Measurements from ENCODE around the gene SLC19A1. TPM values are rescaled to one million over a fixed set of nuclear protein-coding genes. Genes with fewer than 3 reads are reported as not detected.
A peak's percentile ranks its signal among the peaks of the same experiment; 100 is the strongest.

Gene SLC19A1
- total RNA-seq, 6 experiments from 2014 or later = 4.5 to 24.5 (median 15.7) TPM

- ATAC-seq = no peak
- 90% methylated on average over 4 of the region's 4 CpGs for WGBS (ENCODE audit: insufficient coverage, low coverage, low lambda C conversion rate, missing lambda C conversion rate)
- Histone ChIP-seq H3K4me1 (peaks cover 0 to 10% (median 2%) of the 10 kb centered on the region in 4 donors), H3K27me3 (no peaks in the 10 kb centered on the region), H3K27ac (no peak overlapping the region), H3K4me3 (no peak overlapping the region), H3K9me3 (peaks cover 0 to 4% (median 0%) of the 10 kb centered on the region in 4 donors), H3K36me3 (no peaks in the 10 kb centered on the region)
- TF ChIP-seq CTCF (IDR thresholded peaks at IDR 0.05) (no peak), POLR2A (IDR thresholded peaks at IDR 0.05) (no peak)
- intact Hi-C loops (cut with DNase I) = no loop called here
- no peak for DNase-seq
Observed at GRCh38 chr21:45519182-45519581, 23.1 kb downstream of the SLC19A1 start.

- Histone ChIP-seq H3K27me3 (no peaks in the 10 kb centered on the region), H3K9me3 (peaks cover 0 to 4% (median 0%) of the 10 kb centered on the region in 4 donors), H3K4me3 (no peak overlapping the region), H3K27ac (no peak overlapping the region), H3K36me3 (no peaks in the 10 kb centered on the region), H3K4me1 (peaks cover 0 to 10% (median 2%) of the 10 kb centered on the region in 4 donors)
- ATAC-seq (no peak), DNase-seq (no peak)
- no peak for TF ChIP-seq CTCF (IDR thresholded peaks at IDR 0.05)
- no peak for TF ChIP-seq POLR2A (IDR thresholded peaks at IDR 0.05)
- 84% methylated on average over 2 of the region's 2 CpGs for whole genome bisulfite sequencing (ENCODE audit: insufficient coverage, low coverage, low lambda C conversion rate, missing lambda C conversion rate)
- intact Hi-C loops (cut with DNase I) = no loop called here
Observed at GRCh38 chr21:45518742-45519141, 23.5 kb downstream of the SLC19A1 start.

DNA sequence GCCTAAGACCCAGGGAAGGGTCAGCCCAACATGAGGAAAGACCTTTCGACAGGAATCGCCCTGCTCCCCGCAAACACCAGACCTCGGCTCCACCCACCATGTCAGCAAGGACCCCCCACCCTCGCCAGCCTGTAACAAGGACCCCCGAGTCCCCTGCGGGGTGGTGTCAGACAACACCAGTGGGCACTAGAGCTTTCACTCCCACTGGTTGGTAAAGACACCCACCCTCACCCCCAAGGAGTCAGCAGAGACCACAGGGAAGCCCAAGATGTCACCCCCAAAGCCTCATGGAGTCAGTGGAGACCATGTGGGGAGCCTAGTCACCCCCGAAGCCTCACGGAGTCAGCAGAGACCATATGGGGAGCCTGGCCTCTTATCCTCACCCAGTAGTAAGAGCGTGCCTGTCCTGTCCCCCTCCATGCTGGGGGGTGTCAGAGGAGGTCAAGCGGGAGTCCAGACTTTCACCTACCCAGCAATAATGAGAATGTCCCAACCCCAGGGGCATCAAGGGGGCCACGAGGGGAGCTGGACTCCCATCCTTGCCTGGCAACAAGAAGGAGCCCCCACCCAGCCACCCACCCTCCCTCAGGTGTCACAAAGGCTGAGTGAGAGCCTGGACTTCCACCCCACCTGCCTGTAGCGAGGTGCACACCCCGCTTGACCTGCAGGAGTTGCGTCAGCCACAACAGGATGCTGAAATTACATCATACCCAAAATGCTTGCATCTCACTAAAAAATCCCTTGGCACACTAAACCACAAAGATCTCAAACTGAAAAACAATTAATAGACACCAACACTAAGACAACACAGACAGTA, 24.8 kb downstream of the SLC19A1 start:
- Histone ChIP-seq H3K27me3 (no peaks in the 10 kb centered on the region), H3K36me3 (peaks cover 0 to 2% (median under 1%) of the 10 kb centered on the region in 4 donors), H3K4me3 (no peak overlapping the region), H3K9me3 (peaks cover 0 to 4% (median 0%) of the 10 kb centered on the region in 4 donors), H3K27ac (no peak overlapping the region), H3K4me1 (peaks cover 0 to 13% (median 5%) of the 10 kb centered on the region in 4 donors)
- TF ChIP-seq CTCF (IDR thresholded peaks at IDR 0.05) (no peak), POLR2A (IDR thresholded peaks at IDR 0.05) (no peak)
- DNase-seq = peak; percentile 63 to 73 (median 72)
- peak; percentile 37 to 57 (median 54) for ATAC-seq
- 95% methylated on average over 3 of the region's 15 CpGs for WGBS (ENCODE audit: insufficient coverage, low coverage, low lambda C conversion rate, missing lambda C conversion rate)
- intact Hi-C loops (cut with DNase I) = no loop called here

DNA sequence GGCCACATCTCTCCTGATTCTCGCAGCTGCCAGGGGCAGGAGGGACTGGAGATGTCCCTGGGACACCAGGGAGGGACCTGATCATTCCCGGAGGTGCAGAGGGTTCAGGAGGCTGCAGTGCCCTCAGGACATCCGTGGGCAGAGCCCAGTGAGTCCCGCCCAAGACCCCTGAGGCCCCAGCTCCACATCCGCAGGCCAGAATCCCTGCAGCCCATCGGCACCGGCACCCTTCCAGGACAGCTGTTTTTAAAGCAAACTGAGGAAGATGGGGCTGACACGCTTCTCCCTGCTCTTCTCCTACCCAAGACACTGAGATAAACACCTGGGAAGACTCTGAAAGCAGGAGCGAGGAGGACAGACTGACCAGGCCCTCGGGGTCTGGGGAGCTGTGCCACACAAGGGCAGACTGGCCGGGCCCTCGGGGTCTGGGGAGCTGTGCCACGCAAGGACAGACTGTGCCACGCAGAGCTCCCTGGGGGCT, 25.5 kb downstream of the SLC19A1 start:
- H3K27ac ChIP-seq = no peak overlapping the region
- H3K4me1 ChIP-seq = peaks cover 0 to 20% (median 5%) of the 10 kb centered on the region in 4 donors
- DNase-seq (peak; percentile 18 to 45 (median 36)), ATAC-seq (no peak)
- 0% methylated on average over 1 of the region's 14 CpGs for whole genome bisulfite sequencing (ENCODE audit: insufficient coverage, low coverage, low lambda C conversion rate, missing lambda C conversion rate)
- no peak overlapping the region for H3K4me3 ChIP-seq
- H3K36me3 ChIP-seq = peaks cover 0 to 9% (median 4%) of the 10 kb centered on the region in 4 donors
- no peak for TF ChIP-seq CTCF (IDR thresholded peaks at IDR 0.05)
- TF ChIP-seq POLR2A (IDR thresholded peaks at IDR 0.05) = no peak
- peaks cover 0 to 4% (median 0%) of the 10 kb centered on the region in 4 donors for H3K9me3 ChIP-seq
- intact Hi-C loops (cut with DNase I) = no loop called here
- H3K27me3 ChIP-seq = no peaks in the 10 kb centered on the region

Measured in right lobe of liver (tissue), 6 donors.